Measurements from ENCODE around the gene HNRNPUL2. TPM values are rescaled to one million over a fixed set of nuclear protein-coding genes. Genes with fewer than 3 reads are reported as not detected.

Gene HNRNPUL2
- polyA plus RNA-seq, 1 donor from 2014 or later = 27.5 TPM

- Histone ChIP-seq H3K79me2 (replicated peaks; ENCODE audit: insufficient read depth, low read length) (peaks cover 8% of the 10 kb centered on the region), H3K4me2 (ENCODE audit: low read length) (peak overlapping the region; percentile 91), H4K20me1 (ENCODE audit: insufficient read depth) (no peaks in the 10 kb centered on the region), H3K9me2 (ENCODE audit: insufficient read depth, low read length) (no peaks in the 10 kb centered on the region), H3K36me3 (ENCODE audit: insufficient read depth, low read length) (no peaks in the 10 kb centered on the region), H2AFZ (ENCODE audit: low read depth, low read length) (peak overlapping the region; percentile 60), H3K9me3 (ENCODE audit: low read length) (no peaks in the 10 kb centered on the region), H3K27ac (ENCODE audit: low read length) (peak overlapping the region; percentile 69), H3F3A (ENCODE audit: insufficient read depth, low read length, poor library complexity, severe bottlenecking) (no peaks in the 10 kb centered on the region), H3K4me3 (ENCODE audit: low read length) (peak overlapping the region; percentile 79), H3K27me3 (ENCODE audit: insufficient read depth, low read depth, low read length) (no peaks in the 10 kb centered on the region), H3K9ac (ENCODE audit: low read length) (peak overlapping the region; percentile 84)
- TF ChIP-seq CTCF (IDR thresholded peaks at IDR 0.05; ENCODE audit: poor library complexity, severe bottlenecking) (no peak), EZH2 (IDR thresholded peaks at IDR 0.05; ENCODE audit: borderline replicate concordance, insufficient read depth, low read length, poor library complexity, severe bottlenecking) (no peak), TAF1 (IDR thresholded peaks at IDR 0.05; ENCODE audit: low read depth) (no peak), MXI1 (conservative IDR thresholded peaks at IDR 0.05; ENCODE audit: poor library complexity, severe bottlenecking) (no peak), REST (IDR thresholded peaks at IDR 0.05; ENCODE audit: borderline replicate concordance) (no peak), EP300 (conservative IDR thresholded peaks at IDR 0.05; ENCODE audit: poor library complexity, severe bottlenecking) (no peak), POLR2AphosphoS5 (IDR thresholded peaks at IDR 0.05) (no peak), SMC3 (conservative IDR thresholded peaks at IDR 0.05; ENCODE audit: poor library complexity) (no peak), RAD21 (conservative IDR thresholded peaks at IDR 0.05) (no peak)
Measured at GRCh38 chr11:62678433-62678769, 48.9 kb downstream of the HNRNPUL2 start.

GRCh38 chr11:62677714-62678113 is 49.5 kb downstream of the HNRNPUL2 start:
- no peak overlapping the region for H2AFZ ChIP-seq (ENCODE audit: low read depth, low read length)
- no peaks in the 10 kb centered on the region for H3K36me3 ChIP-seq (ENCODE audit: insufficient read depth, low read length)
- no peaks in the 10 kb centered on the region for H3K27me3 ChIP-seq (ENCODE audit: insufficient read depth, low read depth, low read length)
- no peak for TF ChIP-seq REST (IDR thresholded peaks at IDR 0.05; ENCODE audit: borderline replicate concordance)
- no peak for TF ChIP-seq POLR2AphosphoS5 (IDR thresholded peaks at IDR 0.05)
- TF ChIP-seq MXI1 (conservative IDR thresholded peaks at IDR 0.05; ENCODE audit: poor library complexity, severe bottlenecking) = no peak
- no peak for TF ChIP-seq TAF1 (IDR thresholded peaks at IDR 0.05; ENCODE audit: low read depth)
- TF ChIP-seq RAD21 (conservative IDR thresholded peaks at IDR 0.05) = no peak
- no peak for TF ChIP-seq CTCF (IDR thresholded peaks at IDR 0.05; ENCODE audit: poor library complexity, severe bottlenecking)
- TF ChIP-seq SMC3 (conservative IDR thresholded peaks at IDR 0.05; ENCODE audit: poor library complexity) = no peak
- TF ChIP-seq EZH2 (IDR thresholded peaks at IDR 0.05; ENCODE audit: borderline replicate concordance, insufficient read depth, low read length, poor library complexity, severe bottlenecking) = no peak
- TF ChIP-seq EP300 (conservative IDR thresholded peaks at IDR 0.05; ENCODE audit: poor library complexity, severe bottlenecking) = no peak
- no peaks in the 10 kb centered on the region for H4K20me1 ChIP-seq (ENCODE audit: insufficient read depth)
- H3F3A ChIP-seq (ENCODE audit: insufficient read depth, low read length, poor library complexity, severe bottlenecking) = no peaks in the 10 kb centered on the region
- H3K79me2 ChIP-seq (replicated peaks; ENCODE audit: insufficient read depth, low read length) = peaks cover 8% of the 10 kb centered on the region
- peak overlapping the region; percentile 91 for H3K4me2 ChIP-seq (ENCODE audit: low read length)
- no peaks in the 10 kb centered on the region for H3K9me3 ChIP-seq (ENCODE audit: low read length)
- H3K9me2 ChIP-seq (ENCODE audit: insufficient read depth, low read length) = no peaks in the 10 kb centered on the region
- H3K9ac ChIP-seq (ENCODE audit: low read length) = peak overlapping the region; percentile 84
- peak overlapping the region; percentile 79 for H3K4me3 ChIP-seq (ENCODE audit: low read length)
- no peak overlapping the region for H3K27ac ChIP-seq (ENCODE audit: low read length)

Data from neural cell (in vitro differentiated cells).